A673 (cell line): ENCODE measurements around the gene NPBWR2. TPM values are rescaled to one million over a fixed set of nuclear protein-coding genes. Genes with fewer than 3 reads are reported as not detected.

Experiments used
- BruUV-seq: library from RNA; stranded (reverse); fragments of 400-500 nt; replicated peaks from 2 replicates; lab custom pipeline; 2021; lab: Mats Ljungman, UMichigan
- CTCF ChIA-PET: fragments of 300-600 bp; sonication (Branson Sonifier 250); formaldehyde crosslinking; loops from one replicate; lab custom pipeline; 2022; ENCODE audit warnings: antibody characterized with exemption; lab: Charles Lee
- POLR2A ChIA-PET: fragments of 300-600 bp; sonication (Branson Sonifier 250); formaldehyde crosslinking; loops from one replicate; lab custom pipeline; 2022; ENCODE audit warnings: antibody characterized with exemption; ENCODE audit not compliant: low non-redundant PET; lab: Charles Lee
- DNase-seq: peaks from one replicate; pipeline ENCODE4 v3.0.0-alpha.2; 2015; ENCODE audit warnings: low spot score
- H3K27ac ChIP-seq: fragments of 200-600 bp; sonication (generic); 2 replicates; pipeline ENCODE4 v1.5.1; 2016; ENCODE audit warnings: mixed run types, low read depth, mild to moderate bottlenecking, mixed read lengths, antibody characterized with exemption, low read length; ENCODE audit not compliant: poor library complexity, severe bottlenecking
- H3K27me3 ChIP-seq: fragments of 200-600 bp; sonication (generic); replicated peaks from 2 replicates; pipeline ENCODE4 v1.6.1; 2017; ENCODE audit warnings: mixed run types, low read depth, mild to moderate bottlenecking, mixed read lengths, antibody characterized with exemption, low read length; ENCODE audit not compliant: insufficient read depth, poor library complexity
- H3K36me3 ChIP-seq: fragments of 200-600 bp; sonication (generic); 2 replicates; pipeline ENCODE4 v1.6.1; 2016; ENCODE audit warnings: mixed run types, mild to moderate bottlenecking, mixed read lengths, antibody characterized with exemption, low read length; ENCODE audit not compliant: insufficient read depth, poor library complexity, severe bottlenecking
- H3K4me1 ChIP-seq: fragments of 200-600 bp; sonication (generic); 2 replicates; pipeline ENCODE4 v1.6.1; 2017; ENCODE audit warnings: mixed run types, mild to moderate bottlenecking, mixed read lengths, antibody characterized with exemption, low read length; ENCODE audit not compliant: insufficient read depth, poor library complexity, severe bottlenecking
- H3K4me3 ChIP-seq: fragments of 200-600 bp; sonication (generic); 2 replicates; pipeline ENCODE4 v1.5.1; 2016; ENCODE audit warnings: low read depth, mixed run types, mild to moderate bottlenecking, mixed read lengths, low read length; ENCODE audit not compliant: poor library complexity, severe bottlenecking
- H3K9me3 ChIP-seq: fragments of 200-600 bp; sonication (generic); 2 replicates; pipeline ENCODE4 v1.6.1; 2016; ENCODE audit warnings: mixed run types, low read depth, mild to moderate bottlenecking, mixed read lengths, antibody characterized with exemption, low read length; ENCODE audit not compliant: poor library complexity, severe bottlenecking
- CTCF ChIP-seq: fragments of 300-800, 200-600 bp; sonication (generic); conservative IDR thresholded peaks from 2 replicates; pipeline ENCODE4 v1.5.1; 2017; ENCODE audit warnings: low read depth, mild to moderate bottlenecking, antibody characterized with exemption, low read length, moderate library complexity, mixed read lengths
- EZH2 ChIP-seq: fragments of 200-600 bp; sonication (generic); IDR thresholded peaks from 2 replicates; pipeline ENCODE4 v1.6.1; 2017; ENCODE audit warnings: borderline replicate concordance, low read depth, mild to moderate bottlenecking, mixed read lengths, antibody characterized with exemption, low read length; ENCODE audit not compliant: poor library complexity, severe bottlenecking
- intact Hi-C: fragments of 100-400 bp; cut with micrococcal nuclease; formaldehyde crosslinking; loops from one replicate; pipeline ENCODE4 v1.10.0; 2022; ENCODE audit not compliant: unreplicated experiment
- total RNA-seq: library from RNA; stranded (reverse); gene quantifications from 2 replicates; pipeline ENCODE4 v1.2.3, GENCODE V29; 2021

Gene NPBWR2
- total RNA-seq, 1 experiment from 2014 or later = not detected

GRCh38 chr20:64100946-64101688, 6.2 kb downstream of the NPBWR2 start:
- DNase-seq = no peak
- ChIA-PET POLR2A (no interaction called here), CTCF (no interaction called here)
- Histone ChIP-seq H3K36me3 (no peaks in the 10 kb centered on the region), H3K27me3 (peaks cover 30% of the 10 kb centered on the region), H3K27ac (no peak overlapping the region), H3K4me1 (no peaks in the 10 kb centered on the region), H3K9me3 (no peaks in the 10 kb centered on the region), H3K4me3 (no peak overlapping the region)
- TF ChIP-seq CTCF = no peak
- no peak for TF ChIP-seq EZH2
- no TSS peak for BruUV-seq
- intact Hi-C loops = no loop called here

- CTCF ChIA-PET = no interaction called here
- Histone ChIP-seq H3K4me1 (no peaks in the 10 kb centered on the region), H3K27me3 (peaks cover 30% of the 10 kb centered on the region), H3K36me3 (no peaks in the 10 kb centered on the region), H3K27ac (no peak overlapping the region), H3K4me3 (no peak overlapping the region), H3K9me3 (no peaks in the 10 kb centered on the region)
- intact Hi-C loops = no loop called here
- no peak for TF ChIP-seq EZH2
- no peak for TF ChIP-seq CTCF
- BruUV-seq = no TSS peak
- DNase-seq = no peak
- POLR2A ChIA-PET = no interaction called here
These were observed 6.8 kb downstream of the NPBWR2 start for GRCh38 chr20:64100566-64100888.

GRCh38 chr20:64099880-64100565, 7.3 kb downstream of the NPBWR2 start:
- POLR2A ChIA-PET = no interaction called here
- TF ChIP-seq CTCF (no peak), EZH2 (no peak)
- Histone ChIP-seq H3K36me3 (no peaks in the 10 kb centered on the region), H3K27ac (no peak overlapping the region), H3K4me3 (no peak overlapping the region), H3K4me1 (no peaks in the 10 kb centered on the region), H3K9me3 (no peaks in the 10 kb centered on the region), H3K27me3 (peaks cover 30% of the 10 kb centered on the region)
- CTCF ChIA-PET = no interaction called here
- no TSS peak for BruUV-seq
- DNase-seq = no peak
- intact Hi-C loops = no loop called here
